GM12801 (cell line): ENCODE results near the gene FHIP1A.

Experiments
- CTCF ChIP-seq: IDR thresholded peaks from one replicate; pipeline ENCODE4 v1.5.1; 2011; ENCODE audit warnings: control low read depth; ENCODE audit not compliant: insufficient read length; ENCODE audit errors: extremely low read depth

Gene FHIP1A

GRCh38 chr4:151408380-151408629 lies 671 bp upstream of the FHIP1A start:
- TF ChIP-seq CTCF = no peak

- TF ChIP-seq CTCF = no peak
Measured at GRCh38 chr4:151409470-151410313, 716 bp downstream of the FHIP1A start.

GRCh38 chr4:151415978-151416377 lies 7.0 kb downstream of the FHIP1A start:
- TF ChIP-seq CTCF = no peak

GRCh38 chr4:151417164-151417571 lies 8.2 kb downstream of the FHIP1A start:
- TF ChIP-seq CTCF = no peak

GRCh38 chr4:151417766-151418376 lies 8.9 kb downstream of the FHIP1A start:
- TF ChIP-seq CTCF = no peak

GRCh38 chr4:151418385-151418784 lies 9.4 kb downstream of the FHIP1A start:
- no peak for TF ChIP-seq CTCF

GRCh38 chr4:151418856-151419255 lies 9.9 kb downstream of the FHIP1A start:
- TF ChIP-seq CTCF = no peak
